GM19324 (cell line): ENCODE measurements around the gene SEBOX.
"Not testable (repeated sequence)": the region's sequence is repeated elsewhere in the genome, so short reads cannot be mapped to it uniquely, and the experiment has no call there.

Experiments used
- ATAC-seq: cut with Tn5 transposase; IDR thresholded peaks from one replicate; pipeline ENCODE4 v1.9.1; 2021; ENCODE audit warnings: mild to moderate bottlenecking, moderate library complexity; ENCODE audit not compliant: unreplicated experiment, low FRiP score

SEBOX gene

GRCh38 chr17:28342313-28342712 lies 22.7 kb downstream of the SEBOX start:
- no peak for ATAC-seq

GRCh38 chr17:28341516-28341915 lies 23.5 kb downstream of the SEBOX start:
- no peak for ATAC-seq

GRCh38 chr17:28340374-28340773 lies 24.6 kb downstream of the SEBOX start:
- ATAC-seq: no peak

- no peak for ATAC-seq
Observed at GRCh38 chr17:28339431-28339830, 25.6 kb downstream of the SEBOX start.

GRCh38 chr17:28338769-28339212 lies 26.2 kb downstream of the SEBOX start:
- not testable (repeated sequence) for ATAC-seq

- ATAC-seq: no peak
Observed at GRCh38 chr17:28338056-28338768, 26.8 kb downstream of the SEBOX start.

DNA sequence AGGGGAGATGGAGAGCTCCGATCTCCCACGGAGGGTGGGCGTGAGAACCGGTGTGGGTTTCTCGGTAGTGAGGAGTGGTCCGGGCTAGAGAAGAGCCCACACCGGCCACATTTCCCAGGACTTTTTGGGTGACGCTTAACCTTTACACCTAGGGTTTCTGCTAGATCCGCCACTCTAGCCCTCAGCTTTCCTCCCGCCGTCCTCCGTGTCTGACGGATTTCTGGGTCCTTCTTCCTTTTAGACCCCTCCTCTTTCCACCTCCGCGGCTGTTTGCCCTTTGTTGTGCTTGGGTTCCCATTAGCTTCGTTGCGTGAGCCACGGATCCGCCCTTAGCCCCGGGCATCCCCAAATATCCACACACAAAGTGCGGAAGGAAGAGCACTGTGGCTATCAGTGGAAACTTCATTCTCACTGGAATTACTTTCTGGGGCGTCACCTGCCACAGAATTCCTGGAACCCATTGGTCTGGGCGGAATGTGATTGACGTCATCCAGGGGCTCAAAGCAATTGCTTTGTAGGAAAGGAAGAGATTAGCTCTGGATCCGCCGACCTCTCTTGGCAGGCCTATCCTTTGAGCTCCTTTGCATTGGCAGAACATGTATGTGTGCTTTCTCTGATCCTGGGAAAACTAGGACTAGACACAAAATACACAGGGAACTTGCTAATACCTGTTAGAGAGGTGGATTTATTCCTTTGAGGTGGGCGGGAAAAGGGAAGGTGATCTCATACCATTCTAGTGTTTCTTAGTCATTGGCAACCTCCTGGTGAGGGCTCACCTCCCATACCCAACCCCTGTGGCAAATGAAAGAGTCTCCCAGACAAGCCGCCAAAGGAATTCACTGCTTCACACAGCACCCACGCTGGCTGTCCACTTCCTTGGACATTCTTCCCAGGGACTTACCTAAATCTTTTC lies 28.8 kb downstream of the SEBOX start:
- peak; percentile 1 for ATAC-seq

GRCh38 chr17:28335201-28335958 lies 29.6 kb downstream of the SEBOX start, which contains the start of the genes IFT20 and TNFAIP1:
TSS of gene IFT20 (minus strand) at chr17:28335472. CDS start at chr17:28331985, 3,487 bp downstream.
TSS of gene TNFAIP1 (plus strand) at chr17:28335761. CDS start at chr17:28339522, 3,761 bp downstream.
- ATAC-seq: peak; percentile 97

GRCh38 chr17:28334666-28335200 lies 30.3 kb downstream of the SEBOX start:
- no peak for ATAC-seq

- ATAC-seq: no peak
Observed at GRCh38 chr17:28334171-28334570, 30.8 kb downstream of the SEBOX start.

DNA sequence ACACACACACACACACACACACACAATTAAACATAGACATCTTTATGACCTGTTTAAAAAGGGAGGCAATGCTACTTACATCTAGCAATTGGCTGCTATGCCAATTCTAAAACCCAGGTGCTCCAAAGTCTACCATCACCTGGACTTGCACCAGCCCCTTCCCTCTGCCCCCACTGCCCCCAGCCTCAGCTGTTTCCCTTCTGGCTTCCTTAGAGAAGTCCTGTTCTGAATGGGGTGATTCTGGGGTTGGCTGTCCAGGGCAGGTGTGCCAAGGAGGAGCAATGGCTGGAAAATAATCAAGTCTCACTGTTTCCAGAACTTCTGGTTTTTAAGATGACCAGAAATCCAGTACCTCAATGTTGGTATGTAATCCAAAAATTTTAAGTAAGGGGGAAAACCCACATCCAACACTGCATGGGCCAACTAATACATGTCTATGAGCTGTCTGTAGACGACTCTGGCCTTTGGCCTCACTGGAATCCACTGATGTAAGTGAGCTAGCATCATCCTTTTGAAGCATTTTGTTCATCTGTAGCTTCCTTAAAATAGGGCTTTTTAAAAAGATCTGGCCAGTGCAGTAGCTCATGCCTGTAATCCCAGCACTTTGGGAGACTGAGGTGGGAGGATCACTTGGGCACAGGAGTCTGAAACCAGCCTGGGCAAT lies 31.8 kb downstream of the SEBOX start:
- no peak for ATAC-seq

DNA sequence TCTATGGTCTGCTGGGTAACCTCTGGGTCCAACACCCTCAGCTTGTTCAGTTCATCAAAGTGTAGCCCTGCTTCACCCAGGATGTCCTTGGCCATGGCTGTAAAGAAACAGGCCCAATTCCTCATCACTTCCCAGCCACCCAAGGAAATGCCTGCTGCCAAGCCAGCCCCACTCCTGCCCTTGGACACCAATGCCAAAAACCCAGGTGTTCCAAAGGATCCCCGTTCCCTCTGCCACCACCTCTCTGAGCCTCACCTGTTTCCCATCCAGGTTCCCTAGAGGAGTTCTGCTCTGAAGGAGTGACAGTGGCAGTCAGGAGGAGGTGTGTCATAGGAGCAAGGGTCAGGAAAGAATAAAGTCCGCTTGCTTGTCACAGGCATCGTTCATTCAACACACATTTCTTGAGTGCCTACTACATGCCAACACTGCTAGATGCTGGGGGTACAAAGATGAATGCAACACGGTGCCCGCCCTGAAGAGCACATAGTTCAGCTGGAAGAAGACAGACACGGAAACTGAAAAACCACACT lies 33.0 kb downstream of the SEBOX start:
- ATAC-seq: no peak

DNA sequence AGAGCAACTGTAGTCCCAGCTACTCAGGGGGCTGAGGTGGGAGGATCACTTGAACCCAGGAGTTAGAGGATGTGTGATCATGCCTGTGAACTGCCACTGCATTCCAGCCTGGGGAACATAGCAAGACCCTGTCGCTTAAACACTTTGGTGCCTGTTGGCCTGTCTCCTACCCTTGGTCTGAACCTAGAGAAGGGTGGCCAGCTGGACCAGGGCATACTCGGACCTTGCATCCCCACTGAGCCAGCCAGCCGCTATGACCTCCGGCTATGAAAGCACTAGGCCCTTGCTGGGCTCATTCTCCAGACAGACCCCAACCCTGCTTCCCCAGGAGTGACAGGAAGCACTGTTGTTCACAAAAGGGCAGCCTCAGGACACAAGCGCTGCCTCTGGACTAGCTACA lies 34.3 kb downstream of the SEBOX start:
- no peak for ATAC-seq

DNA sequence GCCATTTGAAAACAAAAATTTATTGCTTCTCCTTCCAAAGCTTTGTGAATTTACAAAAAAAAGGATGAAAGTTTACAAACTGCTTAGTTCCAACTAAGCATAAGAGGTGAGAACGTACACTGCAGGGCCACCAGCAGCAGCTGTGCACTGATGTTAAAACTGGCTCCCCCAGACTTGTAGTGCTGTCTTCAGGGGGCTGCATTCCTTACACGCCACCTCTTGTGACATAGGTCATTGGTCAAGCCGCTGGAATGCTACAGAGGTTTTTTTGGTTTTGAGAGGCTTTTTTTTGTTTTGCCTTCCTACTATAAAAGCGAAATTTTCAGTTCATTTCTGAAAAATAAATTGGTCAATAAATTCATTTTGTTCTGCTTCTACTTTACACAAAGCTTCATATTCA lies 36.7 kb downstream of the SEBOX start:
- no peak for ATAC-seq

- ATAC-seq: no peak
Observed at GRCh38 chr17:28327709-28328108, 37.3 kb downstream of the SEBOX start.

GRCh38 chr17:28327031-28327607 lies 37.9 kb downstream of the SEBOX start:
- no peak for ATAC-seq

- ATAC-seq: no peak
Observed at GRCh38 chr17:28326114-28326513, 38.9 kb downstream of the SEBOX start.

DNA sequence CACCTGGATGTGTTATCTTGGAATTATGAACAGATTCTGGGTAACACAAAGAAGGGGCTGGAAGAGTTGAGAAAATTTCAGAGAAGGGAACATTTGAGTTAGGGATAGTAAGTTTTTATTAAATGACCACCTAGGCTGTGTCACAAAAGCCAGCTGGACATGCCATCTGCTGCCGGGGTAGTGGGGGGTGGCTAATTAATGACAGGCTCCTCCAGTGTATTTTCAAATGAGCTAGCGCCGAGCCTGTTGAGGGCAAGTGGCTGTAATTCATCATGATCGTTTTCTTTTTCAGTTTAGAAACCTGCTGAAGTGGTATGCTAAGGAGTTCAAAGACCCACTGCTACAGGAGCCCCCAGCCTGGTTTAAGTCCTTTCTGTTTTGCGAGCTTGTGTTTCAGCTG lies 39.8 kb downstream of the SEBOX start:
- no peak for ATAC-seq

- no peak for ATAC-seq
Observed at GRCh38 chr17:28324781-28325180, 40.2 kb downstream of the SEBOX start.
